ENCODE data around the gene PPP2CA.

GRCh38 chr5:134227776-134228175 is 1.9 kb upstream of the PPP2CA start:
- TF ChIP-seq CTCF (IDR thresholded peaks at IDR 0.05; ENCODE audit: insufficient read depth, low read length, poor library complexity, severe bottlenecking) (no peak), EZH2phosphoT487 (conservative IDR thresholded peaks at IDR 0.05; ENCODE audit: low read length) (no peak)
